ENCODE results near the gene UGT1A7. TPM values are rescaled to one million over a fixed set of nuclear protein-coding genes. Genes with fewer than 3 reads are reported as not detected.
"Not testable (repeated sequence)": the region's sequence is repeated elsewhere in the genome, so short reads cannot be mapped to it uniquely, and the experiment has no call there.

The UGT1A7 gene
- total and polyA plus RNA-seq, 4 donors: 0.45 TPM; not detected in 3

- no peaks in the 10 kb centered on the region for H3K27me3 ChIP-seq (ENCODE audit: control insufficient read depth in 3 of 3, insufficient read depth in 3 of 3, low read length in 2 of 3)
- no peak for ATAC-seq (ENCODE audit: insufficient read depth, low FRiP score)
- 79 to 96% methylated on average over 1 of the region's 1 CpG for WGBS, 2 donors
- H3K9me3 ChIP-seq (ENCODE audit: control insufficient read depth in 4 of 4, insufficient read depth in 3 of 4, low read length in 3 of 4): peaks cover 0 to 10% (median 0%) of the 10 kb centered on the region in 4 donors
- H3K4me1 ChIP-seq (ENCODE audit: control insufficient read depth in 5 of 5, insufficient read depth in 5 of 5, low read length in 5 of 5): no peaks in the 10 kb centered on the region
- H3K27ac ChIP-seq (ENCODE audit: low read depth in 1 of 2, low read length in 1 of 2): no peak overlapping the region
- no peak overlapping the region for H3K9ac ChIP-seq (ENCODE audit: insufficient read depth in 1 of 2, low read length in 2 of 2)
- no peak overlapping the region for H3K4me3 ChIP-seq
- H3K36me3 ChIP-seq (ENCODE audit: control insufficient read depth in 4 of 4, insufficient read depth in 4 of 4, low read length in 4 of 4): no peaks in the 10 kb centered on the region
- TF ChIP-seq CTCF (IDR thresholded peaks at IDR 0.05; ENCODE audit: control extremely low read depth, extremely low read depth): no peak
- DNase-seq: no peak
Observed at GRCh38 chr2:233643128-233643527, 38.6 kb upstream of the UGT1A7 start.

GRCh38 chr2:233646033-233646432 is 35.7 kb upstream of the UGT1A7 start:
- DNase-seq; H3K4me1 ChIP-seq (ENCODE audit: control insufficient read depth in 5 of 5, insufficient read depth in 5 of 5, low read length in 5 of 5); H3K27me3 ChIP-seq (ENCODE audit: control insufficient read depth in 3 of 3, insufficient read depth in 3 of 3, low read length in 2 of 3); H3K9ac ChIP-seq (ENCODE audit: insufficient read depth in 1 of 2, low read length in 2 of 2); H3K27ac ChIP-seq (ENCODE audit: low read depth in 1 of 2, low read length in 1 of 2); H3K4me3 ChIP-seq; ATAC-seq (ENCODE audit: insufficient read depth, low FRiP score); H3K9me3 ChIP-seq (ENCODE audit: control insufficient read depth in 4 of 4, insufficient read depth in 3 of 4, low read length in 3 of 4); H3K36me3 ChIP-seq (ENCODE audit: control insufficient read depth in 4 of 4, insufficient read depth in 4 of 4, low read length in 4 of 4): not testable (repeated sequence)
- 94% methylated on average over 3 of the region's 3 CpGs for WGBS, 2 donors

- DNase-seq (no peak), ATAC-seq (ENCODE audit: insufficient read depth, low FRiP score) (no peak)
- no peak for TF ChIP-seq CTCF (IDR thresholded peaks at IDR 0.05; ENCODE audit: control extremely low read depth, extremely low read depth)
- no peak overlapping the region for H3K4me3 ChIP-seq
- no peaks in the 10 kb centered on the region for H3K4me1 ChIP-seq (ENCODE audit: control insufficient read depth in 5 of 5, insufficient read depth in 5 of 5, low read length in 5 of 5)
- H3K9me3 ChIP-seq (ENCODE audit: control insufficient read depth in 4 of 4, insufficient read depth in 3 of 4, low read length in 3 of 4): peaks cover 0 to 4% (median 0%) of the 10 kb centered on the region in 4 donors
- H3K27ac ChIP-seq (ENCODE audit: low read depth in 1 of 2, low read length in 1 of 2): no peak overlapping the region
- no peaks in the 10 kb centered on the region for H3K27me3 ChIP-seq (ENCODE audit: control insufficient read depth in 3 of 3, insufficient read depth in 3 of 3, low read length in 2 of 3)
- H3K36me3 ChIP-seq (ENCODE audit: control insufficient read depth in 4 of 4, insufficient read depth in 4 of 4, low read length in 4 of 4): no peaks in the 10 kb centered on the region
- 83 to 89% methylated on average over 4 of the region's 4 CpGs for WGBS, 2 donors
- H3K9ac ChIP-seq (ENCODE audit: insufficient read depth in 1 of 2, low read length in 2 of 2): no peak overlapping the region
Observed at GRCh38 chr2:233650981-233651380, 30.7 kb upstream of the UGT1A7 start.

GRCh38 chr2:233651430-233651829 is 30.3 kb upstream of the UGT1A7 start:
- Histone ChIP-seq H3K9me3 (ENCODE audit: control insufficient read depth in 4 of 4, insufficient read depth in 3 of 4, low read length in 3 of 4) (peaks cover 0 to 3% (median 0%) of the 10 kb centered on the region in 4 donors), H3K27me3 (ENCODE audit: control insufficient read depth in 3 of 3, insufficient read depth in 3 of 3, low read length in 2 of 3) (no peaks in the 10 kb centered on the region), H3K9ac (ENCODE audit: insufficient read depth in 1 of 2, low read length in 2 of 2) (no peak overlapping the region), H3K4me3 (no peak overlapping the region), H3K4me1 (ENCODE audit: control insufficient read depth in 5 of 5, insufficient read depth in 5 of 5, low read length in 5 of 5) (no peaks in the 10 kb centered on the region), H3K27ac (ENCODE audit: low read depth in 1 of 2, low read length in 1 of 2) (no peak overlapping the region), H3K36me3 (ENCODE audit: control insufficient read depth in 4 of 4, insufficient read depth in 4 of 4, low read length in 4 of 4) (no peaks in the 10 kb centered on the region)
- DNase-seq (no peak), ATAC-seq (ENCODE audit: insufficient read depth, low FRiP score) (no peak)
- WGBS, 2 donors: 91 to 96% methylated on average over 2 of the region's 2 CpGs
- TF ChIP-seq CTCF (IDR thresholded peaks at IDR 0.05; ENCODE audit: control extremely low read depth, extremely low read depth): no peak

Measured in lung (tissue), 12 donors.